IMR-90 (cell line): Measurements from ENCODE around the gene MARS1. TPM values are rescaled to one million over a fixed set of nuclear protein-coding genes. Genes with fewer than 3 reads are reported as not detected.

ENCODE experiments used
- ATAC-seq: fragments of 200-7000 bp; cut with Tn5 transposase; 2 replicates; pipeline ENCODE4 v1.9.1; 2020; ENCODE audit warnings: low read depth, mild to moderate bottlenecking, moderate library complexity
- BruUV-seq: library from RNA; stranded (reverse); fragments of 400-500 nt; replicated peaks from 2 replicates; lab custom pipeline; 2021; lab: Mats Ljungman, UMichigan
- CTCF ChIA-PET: fragments of 300-600 bp; formaldehyde crosslinking; extraction: SDS; loops from one replicate; lab custom pipeline; 2021; ENCODE audit warnings: antibody characterized with exemption; lab: Yijun Ruan, JAX
- POLR2A ChIA-PET: fragments of 300-600 bp; sonication (Branson Sonifier 250); formaldehyde crosslinking; loops from one replicate; lab custom pipeline; 2022; ENCODE audit warnings: antibody characterized with exemption; ENCODE audit not compliant: unreplicated experiment; lab: Charles Lee
- DNase-seq: peaks from one replicate; pipeline ENCODE4 v3.0.0; 2013
- H2AFZ ChIP-seq: replicated peaks from 2 replicates; pipeline ENCODE3; 2013; ENCODE audit warnings: low read length, mild to moderate bottlenecking; ENCODE audit not compliant: poor library complexity
- H2AK5ac ChIP-seq: 2 replicates; pipeline ENCODE4 v1.6.1; 2013; ENCODE audit warnings: low read depth, low read length, inconsistent platforms
- H2AK9ac ChIP-seq: replicated peaks from 2 replicates; pipeline ENCODE3; 2013; ENCODE audit warnings: mild to moderate bottlenecking, low read depth, low read length, moderate library complexity; ENCODE audit not compliant: poor library complexity
- H2BK120ac ChIP-seq: 2 replicates; pipeline ENCODE4 v1.6.1; 2013; ENCODE audit warnings: low read depth, low read length, inconsistent platforms
- H2BK15ac ChIP-seq: 3 replicates; pipeline ENCODE4 v1.6.1; 2013; ENCODE audit warnings: low read depth, low read length, inconsistent platforms
- H2BK20ac ChIP-seq: 2 replicates; pipeline ENCODE4 v1.6.1; 2013; ENCODE audit warnings: low read depth, mild to moderate bottlenecking, inconsistent platforms, low read length, moderate library complexity
- H2BK5ac ChIP-seq: 2 replicates; pipeline ENCODE4 v1.6.1; 2013; ENCODE audit warnings: mild to moderate bottlenecking, low read depth, low read length, inconsistent platforms; ENCODE audit not compliant: poor library complexity, severe bottlenecking
- H3K14ac ChIP-seq: replicated peaks from 2 replicates; pipeline ENCODE4 v1.6.1; 2013; ENCODE audit warnings: low read depth, low read length, inconsistent platforms
- H3K18ac ChIP-seq: 2 replicates; pipeline ENCODE4 v1.6.1; 2013; ENCODE audit warnings: low read depth, low read length, control low read depth
- H3K23ac ChIP-seq: 2 replicates; pipeline ENCODE4 v1.6.1; 2013; ENCODE audit warnings: low read depth, low read length, inconsistent platforms
- H3K27ac ChIP-seq: 2 replicates; pipeline ENCODE4 v1.5.1; 2013; ENCODE audit warnings: mild to moderate bottlenecking, control low read depth, low read length; ENCODE audit not compliant: insufficient read depth
- H3K27me3 ChIP-seq: 2 replicates; pipeline ENCODE4 v1.6.1; 2013; ENCODE audit warnings: low read length; ENCODE audit not compliant: control insufficient read depth, insufficient read depth
- H3K36me3 ChIP-seq: 2 replicates; pipeline ENCODE4 v1.6.1; 2013; ENCODE audit warnings: low read length, mixed read lengths; ENCODE audit not compliant: control insufficient read depth, insufficient read depth
- H3K4ac ChIP-seq: 2 replicates; pipeline ENCODE4 v1.6.1; 2013; ENCODE audit warnings: low read depth, low read length, inconsistent platforms
- H3K4me1 ChIP-seq: 2 replicates; pipeline ENCODE4 v1.6.1; 2013; ENCODE audit warnings: low read length, mixed read lengths; ENCODE audit not compliant: control insufficient read depth, insufficient read depth
- H3K4me2 ChIP-seq: 2 replicates; pipeline ENCODE4 v1.6.1; 2013; ENCODE audit warnings: low read depth, mild to moderate bottlenecking, control low read depth, low read length, moderate library complexity
- H3K4me3 ChIP-seq: 2 replicates; pipeline ENCODE4 v1.5.1; 2013; ENCODE audit warnings: low read depth, mild to moderate bottlenecking, control low read depth, low read length, moderate library complexity; ENCODE audit not compliant: insufficient read depth
- H3K56ac ChIP-seq: 2 replicates; pipeline ENCODE4 v1.6.1; 2013; ENCODE audit warnings: low read length, inconsistent platforms; ENCODE audit not compliant: insufficient read depth; ENCODE audit errors: extremely low read depth
- H3K79me1 ChIP-seq, 2 experiments: 2 replicates each; pipeline ENCODE4 v1.6.1; 2013; ENCODE audit warnings: low read length in 2 of 2, inconsistent platforms in 1 of 2, low read depth in 1 of 2
- H3K9ac ChIP-seq: 2 replicates; pipeline ENCODE4 v1.6.1; 2013; ENCODE audit warnings: low read depth, low read length, control low read depth
- H3K9me1 ChIP-seq: 2 replicates; pipeline ENCODE4 v1.6.1; 2013; ENCODE audit warnings: low read length, inconsistent platforms; ENCODE audit not compliant: insufficient read depth
- H3K9me3 ChIP-seq: 2 replicates; pipeline ENCODE4 v1.6.1; 2013; ENCODE audit warnings: low read length; ENCODE audit not compliant: control insufficient read depth, insufficient read depth
- H4K20me1 ChIP-seq: 2 replicates; pipeline ENCODE4 v1.6.1; 2013; ENCODE audit warnings: low read length, inconsistent platforms; ENCODE audit not compliant: insufficient read depth
- H4K5ac ChIP-seq: 2 replicates; pipeline ENCODE4 v1.6.1; 2013; ENCODE audit warnings: mild to moderate bottlenecking, low read depth, low read length, control low read depth
- H4K8ac ChIP-seq, 2 experiments: 2 replicates each; pipeline ENCODE4 v1.6.1; 2013; ENCODE audit warnings: low read depth in 2 of 2, low read length in 2 of 2, control low read depth in 1 of 2, inconsistent platforms in 1 of 2
- H4K91ac ChIP-seq: 2 replicates; pipeline ENCODE4 v1.6.1; 2013; ENCODE audit warnings: low read depth, low read length, inconsistent platforms; ENCODE audit not compliant: insufficient read depth
- BHLHE40 ChIP-seq: fragments of 150-350 bp; IDR thresholded peaks from 2 replicates; pipeline ENCODE4 v1.6.1; 2016; ENCODE audit warnings: mild to moderate bottlenecking, low read depth, low read length
- CEBPB ChIP-seq: IDR thresholded peaks from 2 replicates; pipeline ENCODE4 v1.6.1; 2012; ENCODE audit warnings: low read depth, low read length, improper control_type of control experiment
- CHD1 ChIP-seq: IDR thresholded peaks from 2 replicates; pipeline ENCODE4 v1.6.1; 2012; ENCODE audit warnings: low read depth, low read length, improper control_type of control experiment
- CTCF ChIP-seq: conservative IDR thresholded peaks from 2 replicates; pipeline ENCODE4 v1.5.1; 2012; ENCODE audit warnings: mild to moderate bottlenecking, low read depth, low read length, improper control_type of control experiment
- ELK1 ChIP-seq: fragments of 150-350 bp; IDR thresholded peaks from 2 replicates; pipeline ENCODE4 v1.6.1; 2016; ENCODE audit warnings: low read depth, mild to moderate bottlenecking, low read length, moderate library complexity, borderline replicate concordance
- FOS ChIP-seq: fragments of 150-350 bp; IDR thresholded peaks from 2 replicates; pipeline ENCODE4 v1.6.1; 2016; ENCODE audit warnings: low read depth, low read length
- MAFK ChIP-seq: IDR thresholded peaks from 2 replicates; pipeline ENCODE4 v1.6.1; 2012; ENCODE audit warnings: low read depth, low read length, improper control_type of control experiment
- MAZ ChIP-seq: IDR thresholded peaks from 2 replicates; pipeline ENCODE4 v1.6.1; 2012; ENCODE audit warnings: low read depth, mild to moderate bottlenecking, low read length, improper control_type of control experiment, moderate library complexity, borderline replicate concordance
- MXI1 ChIP-seq: IDR thresholded peaks from 2 replicates; pipeline ENCODE4 v1.6.1; 2012; ENCODE audit warnings: low read depth, mild to moderate bottlenecking, low read length, moderate library complexity, borderline replicate concordance
- NFE2L2 ChIP-seq: fragments of 150-350 bp; IDR thresholded peaks from 2 replicates; pipeline ENCODE4 v1.6.1; 2016; ENCODE audit warnings: low read depth, mild to moderate bottlenecking, low read length
- RCOR1 ChIP-seq: IDR thresholded peaks from 2 replicates; pipeline ENCODE4 v1.6.1; 2012; ENCODE audit warnings: mild to moderate bottlenecking, low read length, improper control_type of control experiment; ENCODE audit not compliant: insufficient replicate concordance
- RFX5 ChIP-seq: IDR thresholded peaks from 2 replicates; pipeline ENCODE4 v1.8.0; 2012; ENCODE audit warnings: low read depth, mild to moderate bottlenecking, low read length, moderate library complexity
- SMC3 ChIP-seq: fragments of 150-350 bp; IDR thresholded peaks from 2 replicates; pipeline ENCODE4 v1.6.1; 2016; ENCODE audit warnings: low read depth, mild to moderate bottlenecking, antibody characterized with exemption, low read length, moderate library complexity
- USF2 ChIP-seq: fragments of 150-350 bp; IDR thresholded peaks from 2 replicates; pipeline ENCODE4 v1.6.1; 2017; ENCODE audit warnings: mild to moderate bottlenecking, antibody characterized with exemption, low read length, low read depth
- WGBS, 2 experiments: methylation state at CpG; one replicate each; pipeline versions ENCODE4 v1.1.5 to v1.1.7; 2013; ENCODE audit warnings: missing lambda C conversion rate in 2 of 2; ENCODE audit not compliant: insufficient read length in 1 of 2; ENCODE audit errors: extremely low coverage in 2 of 2; 5-methylcytosine and 5-hydroxymethylcytosine counted together
- dilution Hi-C: fragments of 300-500 bp; cut with HindIII; formaldehyde crosslinking; loops from one replicate; pipeline ENCODE4 v1.14.3; 2018; ENCODE audit warnings: low sequenced_read_pairs; ENCODE audit not compliant: unreplicated experiment
- in situ Hi-C: fragments of 300-500 bp; cut with MboI; formaldehyde crosslinking; loops from 3 replicates; pipeline ENCODE4 v1.14.3; 2019; ENCODE audit warnings: low sequenced_read_pairs, inconsistent platforms, mixed read lengths
- intact Hi-C: fragments of 100-400 bp; cut with micrococcal nuclease; formaldehyde crosslinking; loops from 2 replicates; pipeline ENCODE4 v1.10.0; 2022
- polyA plus RNA-seq, 3 experiments: library from polyadenylated mRNA; depleted of rRNA; stranded (reverse); fragments of >200 nt; gene quantifications; 2 replicates each; pipeline ENCODE4 v1.2.3, GENCODE V29; 2012; ENCODE audit warnings: low replicate concordance in 1 of 3
- total RNA-seq: library from RNA; depleted of rRNA; stranded (reverse); fragments of >200 nt; gene quantifications from 2 replicates; pipeline ENCODE4 v1.2.3, GENCODE V29; 2012

MARS1 gene
- total and polyA plus RNA-seq, 2 of the 4 experiments (the other 2 are of a cell fraction): 156 to 164 TPM

GRCh38 chr12:57513266-57513665, 25.4 kb downstream of the MARS1 start:
- H3K4ac ChIP-seq: no peak overlapping the region
- DNase-seq: no peak
- CTCF ChIA-PET: no interaction called here
- H2AFZ ChIP-seq: no peak overlapping the region
- H2BK15ac ChIP-seq: no peak overlapping the region
- no peak for ATAC-seq
- no peak for TF ChIP-seq MAFK
- no peak for TF ChIP-seq NFE2L2
- no peak for TF ChIP-seq MXI1
- no peak for TF ChIP-seq CTCF
- no peak for TF ChIP-seq RCOR1
- TF ChIP-seq CHD1: no peak
- TF ChIP-seq FOS: no peak
- no peak for TF ChIP-seq RFX5
- no peak for TF ChIP-seq SMC3
- TF ChIP-seq ELK1: no peak
- TF ChIP-seq BHLHE40: no peak
- no peak for TF ChIP-seq MAZ
- TF ChIP-seq CEBPB: no peak
- no peak for TF ChIP-seq USF2
- BruUV-seq: no TSS peak
- H3K4me3 ChIP-seq: no peak overlapping the region
- no peak overlapping the region for H2AK5ac ChIP-seq
- peaks cover 77% of the 10 kb centered on the region for H4K20me1 ChIP-seq
- no CpG with 5 or more reads among the region's 5 CpGs for WGBS, 2 experiments
- H3K36me3 ChIP-seq: peaks cover 81% of the 10 kb centered on the region
- no peak overlapping the region for H2BK20ac ChIP-seq
- intact Hi-C loops: no loop called here
- no peaks in the 10 kb centered on the region; the same call in 1 of the 2 replicates for H3K4me1 ChIP-seq
- peaks cover 27 to 75% of the 10 kb centered on the region in 2 experiments for H3K79me1 ChIP-seq
- no peak overlapping the region for H3K27ac ChIP-seq
- no peaks in the 10 kb centered on the region for H3K9me3 ChIP-seq
- H4K8ac ChIP-seq: no peak overlapping the region
- H3K56ac ChIP-seq: no peak overlapping the region
- POLR2A ChIA-PET: interaction anchor here (0.6 kb wide), 1 partner anchor 28 kb away, joined by 3 read pairs; no protein-coding TSS in a partner anchor
- no peak overlapping the region for H3K23ac ChIP-seq
- no peak overlapping the region for H3K4me2 ChIP-seq
- H2BK5ac ChIP-seq: no peak overlapping the region
- H2AK9ac ChIP-seq: no peak overlapping the region
- H3K18ac ChIP-seq: no peak overlapping the region
- H2BK120ac ChIP-seq: no peak overlapping the region
- H3K14ac ChIP-seq: no peak overlapping the region
- no peak overlapping the region for H4K91ac ChIP-seq
- dilution Hi-C loops: no loop called here
- in situ Hi-C loops: no loop called here
- H3K9ac ChIP-seq: no peak overlapping the region
- H3K9me1 ChIP-seq: peaks cover 3% of the 10 kb centered on the region; the same call in 1 of the 2 replicates
- no peak overlapping the region for H4K5ac ChIP-seq
- H3K27me3 ChIP-seq: no peaks in the 10 kb centered on the region
